ENCODE measurements around the gene IFITM1. TPM values are rescaled to one million over a fixed set of nuclear protein-coding genes. Genes with fewer than 3 reads are reported as not detected.
A peak's percentile ranks its signal among the peaks of the same experiment; 100 is the strongest.
"Not testable (repeated sequence)": the region's sequence is repeated elsewhere in the genome, so short reads cannot be mapped to it uniquely, and the experiment has no call there.

IFITM1 gene
- polyA plus RNA-seq, 1 donor (not counting 4 experiments of a cell fraction or from before 2014, with no cell fraction given): 333 TPM

DNA sequence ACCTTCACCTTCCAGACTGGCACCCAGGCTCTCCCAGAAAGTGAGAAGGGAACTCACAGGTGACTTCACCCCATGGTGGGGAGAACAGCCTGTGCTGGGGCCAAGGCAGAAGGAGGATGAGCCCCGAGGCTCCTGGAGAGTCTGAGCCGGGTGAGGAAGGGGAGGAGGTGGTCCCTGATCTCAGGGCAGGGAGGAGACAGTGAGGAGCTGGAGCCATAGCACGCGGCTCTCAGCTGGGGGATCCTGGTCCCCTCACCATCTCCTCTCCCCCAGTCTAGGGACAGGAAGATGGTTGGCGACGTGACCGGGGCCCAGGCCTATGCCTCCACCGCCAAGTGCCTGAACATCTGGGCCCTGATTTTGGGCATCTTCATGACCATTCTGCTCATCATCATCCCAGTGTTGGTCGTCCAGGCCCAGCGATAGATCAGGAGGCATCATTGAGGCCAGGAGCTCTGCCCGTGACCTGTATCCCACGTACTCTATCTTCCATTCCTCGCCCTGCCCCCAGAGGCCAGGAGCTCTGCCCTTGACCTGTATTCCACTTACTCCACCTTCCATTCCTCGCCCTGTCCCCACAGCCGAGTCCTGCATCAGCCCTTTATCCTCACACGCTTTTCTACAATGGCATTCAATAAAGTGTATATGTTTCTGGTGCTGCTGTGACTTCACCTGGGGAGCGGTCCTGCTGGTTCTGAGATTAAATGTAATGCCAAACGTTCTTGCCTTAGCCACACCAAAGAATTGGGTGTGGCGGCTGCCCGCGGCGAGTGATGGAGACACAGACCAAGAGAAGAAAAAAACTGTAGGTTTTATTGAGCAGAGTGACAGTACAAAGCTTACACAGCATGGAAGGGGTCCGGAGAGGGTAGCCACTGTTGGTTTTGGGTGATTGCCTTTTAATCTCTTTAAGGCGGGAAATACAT lies 4.8 kb upstream of the IFITM1 start:
- Histone ChIP-seq H3K4me1 (ENCODE audit: control insufficient read depth, extremely low read depth, insufficient read depth, low read length) (peaks cover 31% of the 10 kb centered on the region), H3K4me2 (ENCODE audit: control insufficient read depth, extremely low read depth, insufficient read depth, low read depth, low read length) (peak overlapping the region; percentile 41), H3K4me3 (ENCODE audit: control insufficient read depth in 2 of 3, extremely low read depth in 1 of 3, insufficient read depth in 2 of 3, low read depth in 1 of 3, low read length in 3 of 3) (peak overlapping the region in 1 of 3 experiments; percentile 29)
- H3K79me2 ChIP-seq (ENCODE audit: control insufficient read depth, insufficient read depth, low read length); H3K27ac ChIP-seq (ENCODE audit: control insufficient read depth, insufficient read depth, low read length); H3K36me3 ChIP-seq (ENCODE audit: control insufficient read depth in 2 of 2, extremely low read depth in 1 of 2, insufficient read depth in 2 of 2, low read length in 2 of 2); H3K9me3 ChIP-seq (ENCODE audit: control insufficient read depth, low read depth, low read length); H3K9ac ChIP-seq (ENCODE audit: control insufficient read depth, extremely low read depth, insufficient read depth, low read length); H2AFZ ChIP-seq (ENCODE audit: control insufficient read depth, low read length); DNase-seq (ENCODE audit: low read depth, low spot score); H4K20me1 ChIP-seq (ENCODE audit: control insufficient read depth, extremely low read depth, insufficient read depth, low read length); FAIRE-seq; H3K9me1 ChIP-seq (ENCODE audit: control insufficient read depth, extremely low read depth, insufficient read depth, low read length); dilution Hi-C loops (cut with MboI; ENCODE audit: extremely low pct_ligation_motif_present, low sequenced_read_pairs); H3K27me3 ChIP-seq (ENCODE audit: control insufficient read depth, extremely low read depth, insufficient read depth, low read length): not testable (repeated sequence)

DNA sequence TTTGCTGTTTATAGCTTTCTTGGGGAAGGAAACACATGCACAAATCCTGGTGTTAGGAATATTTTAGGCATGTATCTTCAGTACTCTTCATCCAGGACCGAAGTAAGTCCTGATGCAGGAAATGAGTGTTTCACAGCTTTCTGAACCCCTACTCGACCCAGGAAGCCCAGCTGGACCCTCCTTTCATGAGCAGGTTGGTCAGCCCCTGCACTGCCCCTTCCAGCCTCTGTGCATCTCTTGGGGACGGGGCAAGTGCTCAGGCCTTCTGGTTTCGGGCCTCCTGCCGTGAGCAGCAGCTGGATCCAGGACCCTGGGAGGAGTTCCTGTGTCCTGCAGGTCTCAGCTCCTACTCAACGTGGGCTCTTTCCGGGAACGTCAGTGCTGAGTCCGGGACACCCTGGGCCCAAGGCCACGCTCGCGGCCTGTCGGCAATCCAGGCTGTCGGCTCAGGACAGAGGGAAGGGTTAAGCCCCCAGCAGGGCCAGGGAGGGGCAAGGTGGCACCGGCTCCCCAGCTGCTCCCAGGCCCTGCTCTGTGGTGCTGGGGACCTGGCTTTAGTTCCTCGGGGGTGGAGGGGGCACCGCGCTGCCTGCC lies 3.8 kb upstream of the IFITM1 start:
- H2AFZ ChIP-seq (ENCODE audit: control insufficient read depth, low read length); H3K27ac ChIP-seq (ENCODE audit: control insufficient read depth, insufficient read depth, low read length); DNase-seq (ENCODE audit: low read depth, low spot score); FAIRE-seq; H3K79me2 ChIP-seq (ENCODE audit: control insufficient read depth, insufficient read depth, low read length); H3K4me3 ChIP-seq (ENCODE audit: control insufficient read depth in 2 of 3, extremely low read depth in 1 of 3, insufficient read depth in 2 of 3, low read depth in 1 of 3, low read length in 3 of 3); H3K36me3 ChIP-seq (ENCODE audit: control insufficient read depth in 2 of 2, extremely low read depth in 1 of 2, insufficient read depth in 2 of 2, low read length in 2 of 2); H3K9ac ChIP-seq (ENCODE audit: control insufficient read depth, extremely low read depth, insufficient read depth, low read length); H3K9me1 ChIP-seq (ENCODE audit: control insufficient read depth, extremely low read depth, insufficient read depth, low read length); H3K27me3 ChIP-seq (ENCODE audit: control insufficient read depth, extremely low read depth, insufficient read depth, low read length); H3K9me3 ChIP-seq (ENCODE audit: control insufficient read depth, low read depth, low read length); dilution Hi-C loops (cut with MboI; ENCODE audit: extremely low pct_ligation_motif_present, low sequenced_read_pairs); H4K20me1 ChIP-seq (ENCODE audit: control insufficient read depth, extremely low read depth, insufficient read depth, low read length): not testable (repeated sequence)
- H3K4me1 ChIP-seq (ENCODE audit: control insufficient read depth, extremely low read depth, insufficient read depth, low read length): peaks cover 33% of the 10 kb centered on the region
- H3K4me2 ChIP-seq (ENCODE audit: control insufficient read depth, extremely low read depth, insufficient read depth, low read depth, low read length): peak overlapping the region; percentile 35

DNA sequence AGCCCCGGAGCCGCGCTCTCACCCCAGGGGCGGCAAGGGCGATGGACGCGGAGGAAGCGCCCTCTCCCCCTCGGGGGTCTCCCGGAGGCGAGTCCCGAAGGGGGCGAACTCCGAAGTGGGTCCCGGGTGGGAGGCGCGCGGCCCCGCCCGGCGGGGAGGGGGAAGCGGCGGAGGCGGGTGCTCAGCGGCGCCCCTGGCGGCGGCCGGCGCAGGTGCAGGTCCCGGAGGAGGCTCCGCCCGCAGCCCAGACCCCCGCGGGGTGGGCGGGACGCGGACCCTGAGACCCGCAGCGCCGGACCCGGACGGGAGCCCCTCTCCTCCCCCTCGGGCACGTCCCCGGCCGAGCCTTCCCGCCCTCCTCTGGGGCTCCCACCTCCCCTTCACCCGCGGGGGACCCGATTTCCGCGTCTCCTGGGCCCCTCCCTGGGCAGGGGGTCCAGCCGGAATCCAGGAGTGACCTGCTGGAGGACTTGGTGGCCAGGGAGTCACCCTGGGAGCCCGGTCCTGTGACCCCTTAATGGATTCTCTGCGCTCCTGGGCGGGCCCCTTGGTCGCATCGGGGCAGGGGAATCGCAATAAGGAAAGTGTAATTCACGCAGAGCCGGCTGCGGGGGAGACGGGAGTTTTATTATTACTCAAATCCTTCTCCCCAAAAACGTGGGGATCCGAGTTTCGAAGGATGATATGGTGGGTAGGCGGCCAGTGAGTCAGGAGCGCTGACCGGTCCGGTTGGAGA lies 2.7 kb upstream of the IFITM1 start:
- H3K27me3 ChIP-seq (ENCODE audit: control insufficient read depth, extremely low read depth, insufficient read depth, low read length): peaks cover 15% of the 10 kb centered on the region
- H3K4me2 ChIP-seq (ENCODE audit: control insufficient read depth, extremely low read depth, insufficient read depth, low read depth, low read length): peak overlapping the region; percentile 32
- H4K20me1 ChIP-seq (ENCODE audit: control insufficient read depth, extremely low read depth, insufficient read depth, low read length); H3K9me1 ChIP-seq (ENCODE audit: control insufficient read depth, extremely low read depth, insufficient read depth, low read length); FAIRE-seq; H3K9me3 ChIP-seq (ENCODE audit: control insufficient read depth, low read depth, low read length); H3K27ac ChIP-seq (ENCODE audit: control insufficient read depth, insufficient read depth, low read length); H3K36me3 ChIP-seq (ENCODE audit: control insufficient read depth in 2 of 2, extremely low read depth in 1 of 2, insufficient read depth in 2 of 2, low read length in 2 of 2); dilution Hi-C loops (cut with MboI; ENCODE audit: extremely low pct_ligation_motif_present, low sequenced_read_pairs); H3K4me3 ChIP-seq (ENCODE audit: control insufficient read depth in 2 of 3, extremely low read depth in 1 of 3, insufficient read depth in 2 of 3, low read depth in 1 of 3, low read length in 3 of 3); H3K9ac ChIP-seq (ENCODE audit: control insufficient read depth, extremely low read depth, insufficient read depth, low read length); DNase-seq (ENCODE audit: low read depth, low spot score); H2AFZ ChIP-seq (ENCODE audit: control insufficient read depth, low read length): not testable (repeated sequence)
- H3K79me2 ChIP-seq (ENCODE audit: control insufficient read depth, insufficient read depth, low read length): peaks cover 14% of the 10 kb centered on the region
- peaks cover 43% of the 10 kb centered on the region for H3K4me1 ChIP-seq (ENCODE audit: control insufficient read depth, extremely low read depth, insufficient read depth, low read length)

Data from keratinocyte (primary cell).